MM.1S (cell line): Measurements from ENCODE around the gene SPOCD1.

Experiments
- DNase-seq: peaks from one replicate; pipeline ENCODE4 v3.0.0-alpha.2; 2015
- H2AFZ ChIP-seq: fragments of 300-600 bp; sonication (generic); 2 replicates; pipeline ENCODE4 v1.6.0; 2016; ENCODE audit warnings: antibody characterized with exemption, low read length
- H3F3A ChIP-seq: fragments of 300-600 bp; sonication (generic); 2 replicates; pipeline ENCODE4 v1.6.1; 2016; ENCODE audit warnings: mild to moderate bottlenecking, antibody characterized with exemption, low read length, moderate library complexity, mixed read lengths; ENCODE audit not compliant: insufficient read depth
- H3K27ac ChIP-seq: fragments of 300-600 bp; sonication (generic); 2 replicates; pipeline ENCODE4 v1.5.1; 2016; ENCODE audit warnings: mild to moderate bottlenecking, low read length
- H3K27me3 ChIP-seq: fragments of 300-600 bp; sonication (generic); replicated peaks from 2 replicates; pipeline ENCODE4 v1.6.0; 2016; ENCODE audit warnings: low read length; ENCODE audit not compliant: insufficient read depth
- H3K36me3 ChIP-seq: fragments of 300-600 bp; sonication (generic); replicated peaks from 2 replicates; pipeline ENCODE4 v1.6.1; 2016; ENCODE audit warnings: mild to moderate bottlenecking, low read length, mixed read lengths; ENCODE audit not compliant: insufficient read depth
- H3K4me1 ChIP-seq: fragments of 300-600 bp; sonication (generic); 2 replicates; pipeline ENCODE4 v1.6.1; 2016; ENCODE audit warnings: low read length, mixed read lengths
- H3K4me2 ChIP-seq: fragments of 300-600 bp; sonication (generic); 2 replicates; pipeline ENCODE4 v1.6.0; 2016; ENCODE audit warnings: low read depth, low read length
- H3K4me3 ChIP-seq: fragments of 300-600 bp; sonication (generic); 2 replicates; pipeline ENCODE4 v1.5.1; 2016; ENCODE audit warnings: low read length, mixed read lengths
- H3K79me2 ChIP-seq: fragments of 300-600 bp; sonication (generic); 2 replicates; pipeline ENCODE4 v1.6.1; 2016; ENCODE audit warnings: mixed run types, low read length, mixed read lengths
- H3K9ac ChIP-seq: fragments of 300-600 bp; sonication (generic); 2 replicates; pipeline ENCODE4 v1.6.1; 2016; ENCODE audit warnings: low read length, mixed read lengths
- H3K9me2 ChIP-seq: fragments of 300-600 bp; sonication (generic); replicated peaks from 2 replicates; pipeline ENCODE4 v1.6.1; 2016; ENCODE audit warnings: mild to moderate bottlenecking, low read length, mixed read lengths; ENCODE audit not compliant: insufficient read depth
- H3K9me3 ChIP-seq: fragments of 300-600 bp; sonication (generic); replicated peaks from 2 replicates; pipeline ENCODE4 v1.6.1; 2016; ENCODE audit warnings: mild to moderate bottlenecking, low read length, mixed read lengths; ENCODE audit not compliant: insufficient read depth
- H4K20me1 ChIP-seq: fragments of 300-600 bp; sonication (generic); 2 replicates; pipeline ENCODE4 v1.6.1; 2016; ENCODE audit warnings: mild to moderate bottlenecking, low read length, moderate library complexity, mixed read lengths; ENCODE audit not compliant: insufficient read depth
- CTCF ChIP-seq: fragments of 300-600 bp; sonication (generic); IDR thresholded peaks from 2 replicates; pipeline ENCODE4 v1.5.1; 2016; ENCODE audit warnings: antibody characterized with exemption, low read length, mixed read lengths
- EZH2 ChIP-seq: fragments of 300-600 bp; sonication (generic); optimal IDR thresholded peaks from 2 replicates; pipeline ENCODE3; 2017; ENCODE audit warnings: low read depth, mild to moderate bottlenecking, antibody characterized with exemption, low read length, mixed read lengths
- EZH2phosphoT487 ChIP-seq: fragments of 300-600 bp; sonication (generic); IDR thresholded peaks from 2 replicates; pipeline ENCODE4 v1.6.1; 2018; ENCODE audit warnings: antibody characterized with exemption, low read length

The SPOCD1 gene

GRCh38 chr1:31746687-31747086 is 69.1 kb downstream of the SPOCD1 start:
- DNase-seq = no peak
- Histone ChIP-seq H3F3A (peaks cover 10% of the 10 kb centered on the region), H2AFZ (no peak overlapping the region), H3K9me2 (no peaks in the 10 kb centered on the region), H3K36me3 (no peaks in the 10 kb centered on the region), H4K20me1 (no peaks in the 10 kb centered on the region), H3K4me3 (no peak overlapping the region), H3K27me3 (no peaks in the 10 kb centered on the region), H3K9ac (no peak overlapping the region), H3K4me2 (no peak overlapping the region), H3K79me2 (no peaks in the 10 kb centered on the region), H3K4me1 (peaks cover 24% of the 10 kb centered on the region), H3K27ac (no peak overlapping the region), H3K9me3 (no peaks in the 10 kb centered on the region)
- TF ChIP-seq CTCF (no peak), EZH2 (no peak), EZH2phosphoT487 (no peak)

- Histone ChIP-seq H3K79me2 (no peaks in the 10 kb centered on the region), H3K27me3 (no peaks in the 10 kb centered on the region), H3K9me2 (no peaks in the 10 kb centered on the region), H2AFZ (peak overlapping the region; percentile 51; the same call in 1 of the 2 replicates), H3K4me3 (no peak overlapping the region), H3K9ac (no peak overlapping the region), H3K9me3 (no peaks in the 10 kb centered on the region), H3K4me1 (peaks cover 24% of the 10 kb centered on the region), H3K4me2 (no peak overlapping the region; the same call in 1 of the 2 replicates), H3K27ac (no peak overlapping the region), H4K20me1 (no peaks in the 10 kb centered on the region), H3K36me3 (no peaks in the 10 kb centered on the region), H3F3A (peaks cover 10% of the 10 kb centered on the region)
- TF ChIP-seq EZH2phosphoT487 (no peak), CTCF (no peak), EZH2 (no peak)
- no peak for DNase-seq
These were observed 69.7 kb downstream of the SPOCD1 start for GRCh38 chr1:31745946-31746670.

- Histone ChIP-seq H3K79me2 (no peaks in the 10 kb centered on the region), H3K9me2 (no peaks in the 10 kb centered on the region), H3K27ac (peak overlapping the region; percentile 82), H3K9me3 (no peaks in the 10 kb centered on the region), H2AFZ (peak overlapping the region; percentile 51), H3K4me2 (peak overlapping the region; percentile 55), H4K20me1 (no peaks in the 10 kb centered on the region), H3K4me3 (peak overlapping the region; percentile 26), H3K4me1 (peaks cover 24% of the 10 kb centered on the region), H3K27me3 (no peaks in the 10 kb centered on the region), H3K36me3 (no peaks in the 10 kb centered on the region), H3F3A (peaks cover 10% of the 10 kb centered on the region), H3K9ac (peak overlapping the region; percentile 36; the same call in 1 of the 2 replicates)
- DNase-seq = peak; percentile 72
- TF ChIP-seq EZH2 (no peak), CTCF (peak; percentile 82)
These were observed 70.5 kb downstream of the SPOCD1 start for GRCh38 chr1:31745096-31745945.
